IPS DF 4.7 (cell line): ENCODE measurements around the gene CITED4.
A peak's percentile ranks its signal among the peaks of the same experiment; 100 is the strongest.

Experiments used
- DNase-seq: peaks from one replicate; pipeline ENCODE4 v3.0.0-alpha.2; 2013; ENCODE audit warnings: low spot score; ENCODE audit errors: extremely low read depth

CITED4 gene

DNA sequence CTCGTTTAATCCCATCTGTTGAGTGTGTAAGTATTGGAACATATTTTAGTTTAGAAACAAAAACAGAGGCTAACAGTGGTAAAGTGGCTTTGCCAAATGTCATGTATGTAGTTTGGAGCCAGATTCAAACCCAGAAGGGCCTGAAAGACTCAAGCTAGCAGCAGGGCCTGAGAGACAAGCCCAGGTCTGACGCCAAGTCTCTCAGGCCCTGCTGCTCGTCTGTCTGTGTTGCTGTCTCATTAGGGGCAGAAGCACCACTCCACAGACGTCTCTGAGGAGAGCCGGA is 8.3 kb downstream of the CITED4 start:
- no peak for DNase-seq

DNA sequence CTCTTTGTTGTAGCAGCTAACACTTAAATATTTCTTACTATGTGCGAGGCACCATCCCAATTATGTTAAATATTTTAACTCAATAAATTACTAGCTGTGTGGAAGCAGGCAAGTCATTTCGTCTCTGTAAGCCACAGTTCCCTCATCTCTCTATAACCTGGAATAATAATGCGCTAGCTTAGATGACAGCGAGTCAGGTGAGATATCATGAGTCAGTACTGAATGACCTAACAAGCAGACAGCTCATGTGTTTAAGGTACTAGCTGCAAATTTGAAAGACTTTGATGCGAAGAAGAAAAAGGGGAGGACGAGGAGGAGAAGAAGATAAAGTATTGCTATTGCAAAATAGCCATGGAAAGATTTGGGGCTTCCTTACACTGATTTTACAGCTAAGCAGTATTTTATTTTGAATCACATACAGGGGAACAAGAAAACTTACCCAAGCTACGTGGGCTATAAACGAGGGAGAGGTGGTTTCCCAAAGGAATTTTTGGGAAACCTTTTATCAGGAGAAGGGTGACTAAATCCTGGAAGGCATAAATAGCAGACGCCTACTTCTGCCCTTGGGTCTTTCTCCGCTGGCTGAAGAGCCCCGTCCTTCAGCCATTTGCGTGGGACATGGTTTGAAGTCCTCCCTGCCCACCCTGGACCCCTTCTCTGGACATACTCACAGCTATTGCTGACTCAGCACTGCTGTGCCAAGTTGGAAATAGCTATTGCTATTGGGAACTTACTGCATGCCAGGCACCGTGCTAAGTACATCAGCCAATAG is 8.9 kb downstream of the CITED4 start:
- DNase-seq: no peak

DNA sequence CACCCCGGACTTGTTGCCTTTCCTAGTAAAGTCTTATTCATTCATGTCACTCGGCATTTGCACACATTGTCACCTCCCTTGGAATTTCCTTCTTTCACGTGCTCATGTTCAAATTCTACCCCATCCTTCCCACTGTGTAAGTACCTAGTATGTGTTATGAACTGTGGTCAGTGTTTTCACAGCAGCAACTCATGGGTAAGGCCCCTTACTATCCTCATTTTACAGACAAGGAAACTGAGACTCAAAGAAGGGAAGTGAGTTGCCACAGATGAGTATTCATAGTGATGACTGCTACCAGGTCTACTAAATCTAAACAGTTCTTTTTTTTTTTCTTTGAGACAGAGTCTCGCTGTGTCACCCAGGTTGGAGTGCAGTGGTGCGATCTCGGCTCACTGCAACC is 10.5 kb downstream of the CITED4 start:
- no peak for DNase-seq

DNA sequence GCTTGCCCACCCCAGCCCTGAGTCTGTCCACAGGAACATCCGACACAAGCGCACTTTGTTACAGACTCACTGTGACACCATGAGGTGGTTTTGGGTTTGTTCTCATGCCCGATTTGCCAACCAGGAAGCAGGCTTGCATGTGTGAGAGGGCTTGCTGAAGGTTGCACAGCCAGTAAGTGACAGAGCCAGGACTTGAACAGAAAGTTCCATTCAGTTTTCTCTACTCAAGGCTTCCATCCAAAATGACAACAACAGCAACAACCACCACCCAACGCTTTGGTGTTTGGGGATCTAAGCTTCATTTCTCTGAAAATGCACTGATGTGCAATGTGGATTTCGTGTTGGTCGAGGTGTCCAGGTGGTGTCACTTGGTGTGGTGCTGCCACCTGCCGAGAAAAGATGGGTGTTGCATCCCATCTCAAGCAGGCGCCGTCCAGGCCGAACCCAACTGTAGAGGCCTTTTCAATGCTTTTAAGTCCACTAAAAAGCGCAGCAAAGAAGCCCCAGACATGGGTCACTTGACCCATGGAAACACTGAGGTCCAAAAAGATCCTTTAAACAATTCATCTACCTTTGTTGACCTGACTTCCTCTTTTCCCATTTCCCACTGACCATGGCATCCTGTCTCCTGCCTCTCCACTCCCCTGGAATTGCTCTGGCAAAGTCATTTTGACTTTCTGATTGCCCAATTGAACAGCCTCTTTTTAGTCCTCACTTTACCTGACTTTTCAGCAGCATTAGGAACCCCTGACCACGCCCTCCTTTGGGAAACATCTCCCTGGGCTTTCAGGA is 12.2 kb downstream of the CITED4 start:
- DNase-seq: no peak

DNA sequence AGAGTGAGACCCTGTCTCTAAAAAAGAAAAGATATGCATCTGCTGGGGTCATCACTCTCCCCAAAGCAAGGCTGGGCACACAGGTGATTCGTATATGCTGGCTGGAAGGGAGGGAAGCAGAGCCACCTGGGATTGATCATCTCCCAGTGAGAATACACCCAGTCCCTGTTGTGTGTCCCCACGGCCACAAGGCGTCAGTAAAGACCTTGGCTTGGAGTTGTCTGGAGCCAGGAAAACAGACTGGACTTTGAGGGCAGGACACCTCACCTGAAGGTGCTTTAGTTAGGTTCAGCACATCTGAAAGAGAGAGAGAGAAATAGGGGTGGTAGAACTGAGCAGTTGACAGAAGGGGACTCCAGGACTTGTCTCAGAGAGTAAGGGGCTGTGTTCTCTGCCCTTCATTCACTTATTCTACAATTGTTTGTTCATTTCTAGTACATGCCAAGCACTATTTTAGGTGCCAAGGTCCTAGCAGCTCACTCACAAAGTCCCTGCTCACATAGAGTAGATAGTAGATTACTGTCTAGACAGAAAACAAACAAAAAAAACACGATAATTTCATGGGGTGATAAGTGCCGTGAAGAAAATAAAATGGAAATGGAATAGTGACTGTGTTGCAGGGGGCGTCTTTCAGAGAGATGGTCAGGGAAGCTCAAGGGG is 13.5 kb downstream of the CITED4 start:
- peak; percentile 84 for DNase-seq

DNA sequence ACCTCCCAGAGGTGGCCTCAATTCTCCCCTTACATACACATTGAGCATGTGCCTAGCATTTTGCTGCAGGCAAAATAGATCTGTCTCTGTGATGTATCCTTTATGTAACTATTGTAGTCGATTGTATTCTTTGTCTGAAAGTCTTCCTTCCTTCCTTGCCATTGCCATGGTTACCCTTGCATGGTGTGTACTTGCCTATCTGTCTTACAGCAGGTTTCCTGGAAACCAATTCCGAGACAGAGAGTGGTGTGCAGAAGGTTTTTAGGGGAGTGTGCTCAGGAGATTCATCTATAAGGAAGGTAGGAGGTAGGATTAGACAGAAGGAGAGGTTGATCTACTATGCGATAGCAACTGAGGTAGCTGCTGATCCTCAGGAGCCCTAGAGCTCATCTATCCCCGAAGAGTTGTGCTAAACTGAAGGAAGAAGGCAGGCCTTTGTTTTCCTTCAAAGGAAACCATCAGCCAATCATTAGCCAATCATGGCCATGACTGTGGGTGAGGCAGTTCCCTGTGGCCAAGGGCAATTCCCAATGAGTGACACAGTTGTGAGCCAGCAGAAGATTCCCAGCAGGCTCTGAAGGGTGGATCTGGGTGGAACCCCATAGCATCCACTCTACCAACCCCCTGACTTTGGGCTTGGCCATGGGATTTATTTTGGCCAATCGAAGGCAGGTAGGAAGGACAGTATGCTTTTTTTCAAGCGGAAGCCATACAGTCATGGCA is 15.0 kb downstream of the CITED4 start:
- no peak for DNase-seq

DNA sequence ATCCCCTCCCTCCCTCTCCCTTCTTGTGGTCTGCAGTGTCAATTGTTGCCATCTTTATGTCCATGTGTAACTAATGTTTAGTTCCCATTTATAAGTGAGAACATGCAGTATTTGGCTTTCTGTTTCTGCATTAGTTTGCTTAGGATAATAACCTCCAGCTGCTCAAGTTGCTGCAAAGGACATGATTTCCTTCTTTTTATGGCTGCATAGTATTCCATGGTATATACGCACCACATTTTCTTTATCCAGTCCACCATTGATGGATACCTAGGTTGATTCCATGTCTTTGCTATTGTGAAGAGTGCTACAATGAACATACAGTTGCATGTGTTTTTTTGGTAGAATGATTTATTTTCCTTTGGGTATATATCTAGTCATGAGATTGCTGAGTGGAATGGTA is 16.3 kb downstream of the CITED4 start:
- DNase-seq: no peak

DNA sequence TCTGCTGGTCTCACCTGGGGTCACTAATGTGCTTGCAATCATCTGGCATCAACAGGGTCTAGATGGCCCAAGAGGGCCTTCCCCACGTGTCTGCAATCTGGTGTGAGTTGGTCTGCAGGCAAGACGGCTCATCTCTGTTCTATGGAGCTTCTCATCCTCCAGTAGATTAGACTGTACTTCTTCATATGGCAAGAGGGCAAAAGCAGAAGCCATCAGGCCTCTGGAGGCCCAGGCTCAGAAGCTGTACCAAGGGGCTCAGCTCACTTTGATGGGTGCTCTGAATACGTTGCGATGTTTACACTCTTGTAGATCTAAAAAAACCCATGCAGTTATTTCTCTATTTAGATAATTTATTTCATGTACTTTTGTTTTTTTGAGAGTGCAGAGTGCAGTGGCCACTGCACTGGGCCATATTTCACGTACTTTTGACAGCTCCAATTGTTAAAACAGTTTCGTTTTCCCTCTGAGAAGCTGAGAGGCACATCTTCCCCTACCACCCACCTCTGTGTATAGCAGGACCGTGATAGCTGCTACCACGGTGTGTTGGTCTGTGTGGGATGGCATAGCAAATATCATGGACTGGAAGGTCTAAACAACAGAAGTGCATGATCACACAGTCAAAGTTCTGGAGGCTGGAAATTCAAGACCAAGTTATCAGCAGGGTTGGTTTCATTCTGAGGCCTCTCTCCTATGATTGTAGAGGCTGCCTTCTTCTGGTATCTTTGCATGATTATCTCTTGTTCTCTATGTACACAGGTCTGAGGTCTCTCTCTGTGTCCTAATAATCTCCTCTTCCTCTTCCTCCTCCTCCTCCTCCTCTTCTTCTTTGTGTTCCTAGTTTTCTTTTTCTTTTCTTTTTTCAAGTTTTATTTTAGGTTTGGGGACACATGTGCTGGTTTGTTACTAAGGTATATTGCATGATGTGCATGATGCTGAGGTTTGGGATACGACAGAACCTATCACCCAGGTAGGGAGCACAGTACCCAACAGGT is 17.0 kb downstream of the CITED4 start:
- no peak for DNase-seq

DNA sequence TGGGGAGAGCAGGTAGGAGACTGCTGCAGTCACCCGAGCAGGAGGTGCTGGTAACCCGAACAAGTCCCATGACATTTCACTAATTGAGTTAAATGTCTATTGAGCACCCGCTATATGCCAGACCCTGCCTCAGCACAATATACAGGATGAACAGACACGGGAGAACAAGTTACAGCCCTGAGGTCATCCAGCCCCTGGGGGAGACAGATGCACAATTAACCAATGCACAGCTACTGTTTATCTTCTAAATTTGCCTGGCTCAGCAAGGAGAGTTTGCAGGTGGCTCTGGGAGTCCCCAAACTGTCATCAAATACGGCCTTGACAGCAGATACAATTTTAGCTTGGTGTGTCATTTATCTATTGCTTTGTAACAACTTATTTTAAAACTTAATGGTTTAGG is 18.1 kb downstream of the CITED4 start:
- no peak for DNase-seq

DNA sequence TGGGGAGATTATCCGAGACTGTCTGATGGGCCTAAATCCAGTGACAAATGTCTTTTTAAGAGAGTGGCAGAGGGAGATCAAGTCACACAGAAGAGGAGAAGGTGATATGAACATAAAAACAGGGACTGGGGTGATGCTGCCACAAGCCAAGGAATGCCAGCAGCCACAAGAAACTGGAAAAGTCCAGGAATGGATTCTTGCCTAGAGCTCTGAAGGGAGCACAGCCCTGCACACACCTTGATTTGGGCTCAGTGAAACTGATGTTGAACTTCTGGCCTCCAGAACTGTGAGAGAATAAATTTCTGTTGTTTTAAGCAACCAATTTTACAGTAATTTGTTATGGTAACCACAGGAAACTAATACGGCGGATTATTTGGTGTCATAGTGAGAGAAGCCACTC is 19.5 kb downstream of the CITED4 start:
- no peak for DNase-seq

DNA sequence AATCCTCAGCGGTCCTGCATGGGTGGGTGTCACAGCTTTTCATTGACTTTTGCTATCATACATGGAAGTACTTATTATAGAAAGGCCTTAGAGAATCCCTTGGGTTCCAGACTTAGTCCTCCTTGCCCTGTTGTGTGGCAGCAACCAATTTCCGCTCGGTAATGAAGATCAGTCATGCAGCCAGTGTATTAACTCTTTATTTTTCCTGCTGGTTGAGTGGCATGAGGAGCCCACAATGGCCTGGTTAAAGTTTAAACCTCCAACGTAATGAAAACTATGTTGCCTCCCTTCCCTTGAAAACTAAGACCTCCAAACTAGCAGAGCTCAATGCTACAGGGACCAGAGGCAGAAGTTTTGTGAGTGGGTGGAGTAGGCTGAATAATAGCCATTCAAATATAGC is 20.0 kb downstream of the CITED4 start:
- DNase-seq: no peak

DNA sequence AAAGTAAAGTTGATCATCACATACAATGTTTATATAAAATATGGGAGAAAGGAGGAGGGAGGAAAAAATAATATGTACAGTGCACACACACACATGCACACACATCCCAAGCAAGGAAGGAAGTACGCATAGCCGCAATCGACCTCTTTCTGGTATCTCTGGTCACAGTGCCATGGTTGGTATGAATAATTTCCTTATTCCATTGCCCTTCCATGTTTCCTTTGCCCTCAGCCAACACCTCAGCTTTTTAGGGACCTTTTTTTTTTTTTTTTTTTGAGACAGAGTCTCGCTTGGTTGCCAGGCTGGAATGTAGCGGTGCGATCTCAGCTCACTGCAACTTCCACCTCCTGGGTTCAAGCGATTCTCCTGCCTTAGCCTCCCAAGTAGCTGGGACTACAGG is 20.6 kb downstream of the CITED4 start:
- no peak for DNase-seq

DNA sequence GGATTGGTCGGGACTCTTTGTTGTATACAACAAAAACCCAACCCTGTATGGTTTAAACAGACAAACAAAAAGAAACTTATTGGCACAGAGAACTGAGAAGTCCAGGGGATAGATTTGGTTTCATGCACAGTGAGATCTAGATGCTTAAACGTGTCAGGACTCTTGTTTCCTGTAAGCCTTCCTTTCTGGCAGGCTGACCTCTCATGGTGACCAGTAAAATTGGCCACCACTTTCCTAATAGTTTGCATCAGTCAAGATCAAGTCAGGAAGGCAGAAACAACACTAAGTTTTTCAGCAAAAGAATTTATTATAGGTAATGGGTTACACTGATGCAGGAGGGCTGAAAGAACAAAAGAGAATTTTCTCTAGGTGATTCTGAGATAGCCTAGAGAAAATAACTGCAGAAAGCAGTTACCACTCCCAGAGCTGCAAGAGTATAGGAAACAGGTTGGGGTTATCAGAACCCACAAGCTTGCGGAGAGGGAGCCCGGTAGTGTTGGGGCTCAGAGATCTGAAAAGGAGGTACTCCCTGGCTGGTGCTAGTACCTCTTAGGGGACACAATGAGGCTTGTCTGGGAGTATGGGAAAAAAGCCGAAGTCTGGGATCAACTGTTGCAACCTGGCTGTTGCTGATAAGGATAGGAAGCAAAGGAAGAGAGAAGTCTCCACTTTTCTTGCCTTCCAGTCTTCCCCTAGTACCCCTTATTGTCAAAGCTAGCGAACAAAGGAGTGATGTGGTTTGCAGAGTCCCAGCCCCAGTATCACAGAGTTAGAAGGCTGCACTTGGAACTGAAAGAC is 21.4 kb downstream of the CITED4 start:
- DNase-seq: no peak

DNA sequence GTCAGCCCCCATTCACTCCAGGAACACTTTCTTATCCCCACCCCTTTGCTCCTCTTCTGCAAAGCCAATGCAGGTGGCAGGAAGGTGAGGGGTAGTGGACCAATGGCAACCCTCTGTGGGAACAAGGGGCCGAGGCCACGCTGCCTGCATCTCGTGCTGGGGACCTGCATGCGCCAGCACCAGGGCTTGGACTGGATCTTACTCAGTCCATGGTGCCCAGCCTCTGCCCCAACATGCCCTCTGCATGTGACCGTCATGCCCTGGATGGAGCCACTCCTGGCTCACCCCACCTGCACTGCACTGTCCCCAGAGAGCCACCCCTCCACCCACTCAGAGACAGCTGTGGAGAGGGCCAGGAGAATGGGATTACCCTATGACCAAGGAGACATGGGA is 22.2 kb downstream of the CITED4 start:
- no peak for DNase-seq

DNA sequence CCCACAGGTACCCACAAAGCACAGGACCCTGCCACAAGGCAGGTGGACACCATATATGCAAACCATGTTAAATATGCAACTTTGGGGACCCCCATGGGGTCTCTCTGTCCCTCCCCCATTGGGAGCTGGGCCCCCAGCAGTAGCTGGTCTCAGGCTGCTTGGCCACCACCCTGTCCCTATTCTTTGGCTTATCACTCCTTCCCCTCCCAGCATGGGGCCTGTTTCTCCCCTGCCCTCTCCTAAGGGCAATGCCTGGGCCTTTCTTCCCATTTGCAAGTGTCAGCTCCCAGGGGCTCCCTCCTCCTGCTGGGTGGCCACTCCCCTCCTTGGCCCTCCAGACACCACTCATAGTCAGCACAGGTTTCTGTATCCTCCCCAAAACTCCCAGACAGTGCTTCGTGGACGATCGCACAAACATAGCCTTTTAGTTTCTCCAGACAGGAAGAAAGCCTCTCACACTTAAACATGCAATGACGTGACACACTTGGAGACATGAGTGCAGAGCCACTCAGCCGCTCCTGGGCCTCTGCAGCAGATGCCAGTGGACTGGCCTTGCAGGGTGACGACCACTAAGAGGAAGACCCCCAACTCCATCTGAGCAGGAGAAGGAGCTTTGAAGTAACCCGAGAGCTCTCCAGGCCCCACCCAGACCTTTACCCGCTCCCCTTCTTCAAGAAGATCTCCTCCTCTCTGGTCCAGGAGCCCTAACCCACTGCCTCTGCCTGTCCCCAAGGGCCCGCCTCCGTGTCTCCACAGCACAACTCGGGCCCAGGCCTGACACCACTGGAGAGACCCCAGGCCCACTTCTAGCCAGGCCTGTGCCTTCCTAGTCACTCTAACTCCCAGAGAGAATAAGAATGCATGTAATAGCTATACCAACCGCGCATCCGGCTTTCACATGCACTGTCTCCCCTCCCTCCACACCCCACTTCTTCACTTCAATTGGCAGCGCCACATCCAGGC is 22.9 kb downstream of the CITED4 start:
- DNase-seq: no peak

DNA sequence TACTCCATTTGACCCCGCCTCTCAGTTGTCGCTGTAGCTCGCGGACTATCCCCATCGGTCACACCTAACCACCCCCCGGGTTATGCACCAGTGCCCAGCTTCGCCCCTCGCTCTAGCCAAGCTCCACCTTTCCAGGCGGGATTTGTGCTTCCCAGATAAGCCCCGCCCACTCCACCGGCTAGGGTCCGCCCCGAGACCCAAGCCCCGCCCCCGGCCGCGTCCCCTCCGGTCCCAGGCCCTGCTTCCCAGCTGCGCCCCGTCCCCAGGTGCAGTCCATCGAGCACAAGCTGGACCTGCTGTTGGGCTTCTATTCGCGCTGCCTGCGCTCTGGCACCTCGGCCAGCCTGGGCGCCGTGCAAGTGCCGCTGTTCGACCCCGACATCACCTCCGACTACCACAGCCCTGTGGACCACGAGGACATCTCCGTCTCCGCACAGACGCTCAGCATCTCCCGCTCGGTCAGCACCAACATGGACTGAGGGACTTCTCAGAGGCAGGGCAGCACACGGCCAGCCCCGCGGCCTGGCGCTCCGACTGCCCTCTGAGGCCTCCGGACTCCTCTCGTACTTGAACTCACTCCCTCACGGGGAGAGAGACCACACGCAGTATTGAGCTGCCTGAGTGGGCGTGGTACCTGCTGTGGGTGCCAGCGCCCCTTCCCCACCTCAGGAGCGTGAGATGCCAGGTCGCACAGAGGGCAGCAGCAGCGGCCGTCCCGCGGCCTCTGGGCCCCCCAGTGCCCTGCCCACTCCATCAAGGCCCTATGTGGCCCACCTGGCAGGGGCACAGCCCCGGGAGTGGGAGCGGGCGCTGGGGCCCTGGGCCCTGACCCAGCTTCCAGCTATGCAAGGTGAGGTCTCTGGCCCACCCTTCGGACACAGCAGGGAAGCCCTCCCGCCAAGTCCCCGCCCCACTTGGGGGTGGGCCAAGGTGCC is 23.9 kb downstream of the CITED4 start:
- no peak for DNase-seq

DNA sequence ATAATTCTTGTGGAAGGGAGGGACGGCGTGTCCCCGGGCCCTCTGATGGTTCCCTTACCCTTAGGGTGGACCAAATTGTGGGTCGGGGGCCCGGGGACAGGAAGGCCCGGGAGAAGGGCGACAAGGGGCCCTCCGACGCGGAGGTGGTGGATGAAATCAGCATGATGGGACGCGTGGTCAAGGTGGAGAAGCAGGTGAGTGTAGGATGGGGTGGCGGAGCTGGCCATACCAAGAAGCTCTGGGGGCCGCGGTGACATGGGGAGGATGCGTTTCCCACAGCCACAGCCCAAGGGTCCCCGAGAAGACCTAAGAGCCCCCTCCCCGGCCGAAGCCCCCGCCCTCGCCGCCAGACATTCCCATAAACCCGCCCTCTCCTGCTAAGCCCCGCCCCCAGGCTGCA is 24.6 kb downstream of the CITED4 start:
- DNase-seq: no peak

DNA sequence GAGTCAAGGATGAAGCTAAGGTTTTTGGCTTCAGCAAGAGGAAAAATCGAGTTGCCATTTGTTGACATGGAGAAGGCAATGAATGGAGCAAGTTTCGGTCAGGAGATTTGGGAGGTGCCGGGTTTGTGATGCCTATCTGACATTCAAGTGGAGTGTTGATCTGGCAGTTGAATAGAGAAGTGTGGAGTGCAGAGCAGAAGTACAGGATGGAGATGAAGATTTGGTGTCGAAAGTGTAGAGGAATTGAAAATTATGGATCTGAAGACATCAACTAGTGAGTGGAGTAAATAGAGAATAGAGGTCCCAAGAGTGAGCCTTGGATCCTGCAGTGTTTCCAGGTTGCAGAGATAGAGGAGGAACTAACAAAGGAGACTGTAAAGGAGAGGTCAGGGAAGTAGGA is 25.9 kb downstream of the CITED4 start:
- DNase-seq: no peak
